WERI-Rb-1 (cell line): Measurements from ENCODE around the gene RAD54L.

Experiments used
- DNase-seq: peaks from one replicate; pipeline ENCODE4 v3.0.0-alpha.2; 2020
- H3K27ac ChIP-seq: fragments of 250-450 bp; sonication (Bioruptor Pico); 2 replicates; pipeline ENCODE4 v1.5.1; 2020; ENCODE audit warnings: mild to moderate bottlenecking, moderate library complexity
- H3K27me3 ChIP-seq: fragments of 250-450 bp; sonication (Bioruptor Pico); 2 replicates; pipeline ENCODE4 v1.5.1; 2021; ENCODE audit warnings: mild to moderate bottlenecking, low read depth, moderate library complexity; ENCODE audit not compliant: insufficient read depth, severe bottlenecking
- H3K36me3 ChIP-seq: fragments of 250-450 bp; sonication (Bioruptor Pico); 2 replicates; pipeline ENCODE4 v1.5.1; 2020; ENCODE audit warnings: mild to moderate bottlenecking, moderate library complexity
- H3K4me3 ChIP-seq: 2 replicates; pipeline ENCODE4 v1.5.1; 2011; ENCODE audit warnings: low read depth, mild to moderate bottlenecking, control low read depth, low read length
- H3K9me3 ChIP-seq: fragments of 250-450 bp; sonication (Bioruptor Pico); 2 replicates; pipeline ENCODE4 v1.5.1; 2021; ENCODE audit warnings: mild to moderate bottlenecking, moderate library complexity; ENCODE audit not compliant: severe bottlenecking
- TF ChIP-seq, protein P1 (sequence below): IDR thresholded peaks from 2 replicates; pipeline ENCODE4 v1.5.1; 2011; ENCODE audit warnings: low read depth, mild to moderate bottlenecking, control low read depth, inconsistent platforms, low read length

The RAD54L gene

DNA sequence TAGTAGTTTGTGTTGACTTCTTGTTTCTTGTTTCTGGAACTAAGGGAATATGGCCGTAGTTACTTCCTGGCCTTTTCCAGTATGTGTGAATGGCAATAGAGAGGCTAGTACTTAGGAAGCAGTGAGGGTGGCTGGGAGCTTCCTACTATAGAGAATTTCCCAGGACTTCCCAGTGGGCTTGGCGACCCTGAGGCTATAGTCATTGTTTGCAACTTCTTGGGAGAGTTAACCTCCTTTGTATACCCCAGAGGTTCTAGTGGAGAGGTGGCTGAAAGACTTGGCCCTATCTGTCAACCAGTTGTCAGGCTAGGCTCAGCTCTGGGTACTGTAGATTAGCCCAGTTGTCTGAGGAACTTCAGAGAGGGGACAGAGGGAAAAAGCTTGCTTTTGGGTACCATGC is 15.6 kb downstream of the RAD54L start:
- Histone ChIP-seq H3K36me3 (peaks cover 100% of the 10 kb centered on the region), H3K9me3 (no peaks in the 10 kb centered on the region), H3K4me3 (no peak overlapping the region), H3K27me3 (no peaks in the 10 kb centered on the region), H3K27ac (no peak overlapping the region)
- TF ChIP-seq, protein P1, sequence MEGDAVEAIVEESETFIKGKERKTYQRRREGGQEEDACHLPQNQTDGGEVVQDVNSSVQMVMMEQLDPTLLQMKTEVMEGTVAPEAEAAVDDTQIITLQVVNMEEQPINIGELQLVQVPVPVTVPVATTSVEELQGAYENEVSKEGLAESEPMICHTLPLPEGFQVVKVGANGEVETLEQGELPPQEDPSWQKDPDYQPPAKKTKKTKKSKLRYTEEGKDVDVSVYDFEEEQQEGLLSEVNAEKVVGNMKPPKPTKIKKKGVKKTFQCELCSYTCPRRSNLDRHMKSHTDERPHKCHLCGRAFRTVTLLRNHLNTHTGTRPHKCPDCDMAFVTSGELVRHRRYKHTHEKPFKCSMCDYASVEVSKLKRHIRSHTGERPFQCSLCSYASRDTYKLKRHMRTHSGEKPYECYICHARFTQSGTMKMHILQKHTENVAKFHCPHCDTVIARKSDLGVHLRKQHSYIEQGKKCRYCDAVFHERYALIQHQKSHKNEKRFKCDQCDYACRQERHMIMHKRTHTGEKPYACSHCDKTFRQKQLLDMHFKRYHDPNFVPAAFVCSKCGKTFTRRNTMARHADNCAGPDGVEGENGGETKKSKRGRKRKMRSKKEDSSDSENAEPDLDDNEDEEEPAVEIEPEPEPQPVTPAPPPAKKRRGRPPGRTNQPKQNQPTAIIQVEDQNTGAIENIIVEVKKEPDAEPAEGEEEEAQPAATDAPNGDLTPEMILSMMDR: no peak
- DNase-seq: no peak

DNA sequence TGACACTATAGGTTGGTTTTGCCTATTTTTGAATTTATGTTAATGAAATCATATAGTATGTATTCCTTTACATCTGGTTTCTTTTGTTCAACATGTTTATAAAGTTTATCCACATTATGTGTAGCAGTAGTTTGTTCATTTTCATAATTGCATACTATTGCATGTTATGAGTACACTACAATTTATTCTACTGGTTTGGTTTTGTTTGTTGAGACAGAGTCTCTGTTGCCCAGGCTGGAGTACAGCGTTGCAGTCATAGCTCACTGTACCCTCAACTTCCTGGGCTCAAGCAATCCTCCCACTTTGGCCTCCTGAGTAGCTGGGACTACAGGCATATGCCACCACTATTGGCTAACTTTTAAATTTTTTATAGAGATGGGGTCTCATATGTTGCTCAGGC is 21.0 kb downstream of the RAD54L start:
- H3K4me3 ChIP-seq: no peak overlapping the region
- H3K9me3 ChIP-seq: no peaks in the 10 kb centered on the region
- no peaks in the 10 kb centered on the region for H3K27me3 ChIP-seq
- no peak overlapping the region for H3K27ac ChIP-seq
- TF ChIP-seq, protein P1: no peak
- no peak for DNase-seq
- peaks cover 100% of the 10 kb centered on the region for H3K36me3 ChIP-seq

DNA sequence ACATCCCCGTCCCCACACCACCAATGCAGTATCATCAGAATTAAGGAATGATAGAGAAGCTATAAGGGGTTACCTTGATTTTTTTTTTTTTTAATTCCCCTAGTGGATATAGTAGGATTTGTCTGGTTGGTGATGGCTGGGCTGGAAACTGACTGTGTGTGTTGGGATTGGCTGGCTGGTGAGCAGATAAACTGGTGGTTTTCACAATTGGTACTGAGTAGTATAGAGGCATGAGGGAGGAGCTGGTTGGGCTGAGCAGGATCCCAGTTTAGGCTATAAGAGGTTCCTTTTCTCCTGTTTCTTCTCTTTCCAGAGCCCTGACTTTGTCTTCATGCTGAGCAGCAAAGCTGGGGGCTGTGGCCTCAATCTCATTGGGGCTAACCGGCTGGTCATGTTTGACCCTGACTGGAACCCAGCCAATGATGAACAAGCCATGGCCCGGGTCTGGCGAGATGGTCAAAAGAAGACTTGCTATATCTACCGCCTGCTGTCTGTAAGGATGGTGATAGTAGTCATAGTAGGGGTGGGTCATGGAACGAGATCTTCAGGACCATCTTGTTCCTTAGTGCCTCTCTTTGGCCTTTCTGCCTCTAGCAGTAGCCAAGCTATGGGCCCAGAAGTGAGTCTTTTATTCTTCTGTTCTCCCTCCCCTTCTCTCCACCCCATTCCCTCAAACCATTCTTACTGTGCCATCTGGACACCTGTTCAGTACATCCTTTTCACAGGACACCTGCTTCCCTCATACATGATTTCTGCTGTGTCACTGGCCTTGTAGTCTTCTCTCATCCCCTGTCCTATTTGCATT is 26.9 kb downstream of the RAD54L start:
- TF ChIP-seq, protein P1: no peak

DNA sequence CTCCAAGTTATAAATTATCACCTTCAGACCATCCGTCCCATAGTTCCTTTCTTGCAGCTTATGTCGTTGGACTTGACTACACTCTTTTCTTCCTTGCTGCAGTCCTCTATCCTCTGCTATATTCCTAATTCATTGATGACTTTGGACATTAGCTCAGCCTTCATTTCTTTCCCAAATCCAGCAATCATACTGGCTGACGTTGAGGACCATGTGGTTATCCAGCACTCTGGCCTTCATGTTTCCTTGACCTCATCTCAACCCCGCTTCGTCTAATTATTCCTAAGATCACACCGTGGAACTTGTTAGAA is 27.4 kb downstream of the RAD54L start:
- no peak overlapping the region for H3K4me3 ChIP-seq
- no peak for DNase-seq
- H3K9me3 ChIP-seq: no peaks in the 10 kb centered on the region
- TF ChIP-seq, protein P1: no peak
- no peak overlapping the region for H3K27ac ChIP-seq
- peaks cover 100% of the 10 kb centered on the region for H3K36me3 ChIP-seq
- no peaks in the 10 kb centered on the region for H3K27me3 ChIP-seq

More for the DNA sequence above, 26.9 kb downstream of the RAD54L start:
- Histone ChIP-seq H3K36me3 (peaks cover 100% of the 10 kb centered on the region), H3K27ac (no peak overlapping the region), H3K27me3 (no peaks in the 10 kb centered on the region), H3K9me3 (no peaks in the 10 kb centered on the region), H3K4me3 (no peak overlapping the region)
- DNase-seq: no peak

DNA sequence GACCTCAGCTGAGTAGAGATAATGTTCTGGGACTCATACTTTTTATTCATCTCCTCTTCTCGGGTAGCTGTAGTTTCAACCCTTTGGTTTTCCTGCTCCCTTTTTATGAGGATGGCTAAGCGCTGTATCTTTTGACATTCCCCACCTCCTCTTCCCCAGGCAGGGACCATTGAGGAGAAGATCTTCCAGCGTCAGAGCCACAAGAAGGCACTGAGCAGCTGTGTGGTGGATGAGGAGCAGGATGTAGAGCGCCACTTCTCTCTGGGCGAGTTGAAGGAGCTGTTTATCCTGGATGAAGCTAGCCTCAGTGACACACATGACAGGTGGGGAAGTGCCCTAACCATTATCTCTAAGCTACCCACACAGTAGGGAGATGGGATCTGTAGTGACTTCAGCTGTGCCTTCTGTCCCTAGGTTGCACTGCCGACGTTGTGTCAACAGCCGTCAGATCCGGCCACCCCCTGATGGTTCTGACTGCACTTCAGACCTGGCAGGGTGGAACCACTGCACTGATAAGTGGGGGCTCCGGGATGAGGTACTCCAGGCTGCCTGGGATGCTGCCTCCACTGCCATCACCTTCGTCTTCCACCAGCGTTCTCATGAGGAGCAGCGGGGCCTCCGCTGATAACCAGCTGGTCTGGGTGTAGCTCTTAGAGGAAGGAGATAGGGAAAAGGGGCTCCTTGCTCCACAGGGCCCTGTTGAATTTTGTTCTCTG is 30.3 kb downstream of the RAD54L start:
- TF ChIP-seq, protein P1: no peak
- no peak overlapping the region for H3K4me3 ChIP-seq
- H3K27me3 ChIP-seq: no peaks in the 10 kb centered on the region
- DNase-seq: no peak
- no peak overlapping the region for H3K27ac ChIP-seq
- H3K9me3 ChIP-seq: no peaks in the 10 kb centered on the region
- peaks cover 96% of the 10 kb centered on the region for H3K36me3 ChIP-seq
